HG03558 (cell line): ENCODE results near the gene MIA3.
"Not testable (repeated sequence)": the region's sequence is repeated elsewhere in the genome, so short reads cannot be mapped to it uniquely, and the experiment has no call there.

ENCODE experiments used
- ATAC-seq: cut with Tn5 transposase; IDR thresholded peaks from one replicate; pipeline ENCODE4 v1.9.1; 2021; ENCODE audit warnings: moderate number of reproducible peaks; ENCODE audit not compliant: unreplicated experiment; ENCODE audit errors: extremely low read depth

The MIA3 gene, protein sequence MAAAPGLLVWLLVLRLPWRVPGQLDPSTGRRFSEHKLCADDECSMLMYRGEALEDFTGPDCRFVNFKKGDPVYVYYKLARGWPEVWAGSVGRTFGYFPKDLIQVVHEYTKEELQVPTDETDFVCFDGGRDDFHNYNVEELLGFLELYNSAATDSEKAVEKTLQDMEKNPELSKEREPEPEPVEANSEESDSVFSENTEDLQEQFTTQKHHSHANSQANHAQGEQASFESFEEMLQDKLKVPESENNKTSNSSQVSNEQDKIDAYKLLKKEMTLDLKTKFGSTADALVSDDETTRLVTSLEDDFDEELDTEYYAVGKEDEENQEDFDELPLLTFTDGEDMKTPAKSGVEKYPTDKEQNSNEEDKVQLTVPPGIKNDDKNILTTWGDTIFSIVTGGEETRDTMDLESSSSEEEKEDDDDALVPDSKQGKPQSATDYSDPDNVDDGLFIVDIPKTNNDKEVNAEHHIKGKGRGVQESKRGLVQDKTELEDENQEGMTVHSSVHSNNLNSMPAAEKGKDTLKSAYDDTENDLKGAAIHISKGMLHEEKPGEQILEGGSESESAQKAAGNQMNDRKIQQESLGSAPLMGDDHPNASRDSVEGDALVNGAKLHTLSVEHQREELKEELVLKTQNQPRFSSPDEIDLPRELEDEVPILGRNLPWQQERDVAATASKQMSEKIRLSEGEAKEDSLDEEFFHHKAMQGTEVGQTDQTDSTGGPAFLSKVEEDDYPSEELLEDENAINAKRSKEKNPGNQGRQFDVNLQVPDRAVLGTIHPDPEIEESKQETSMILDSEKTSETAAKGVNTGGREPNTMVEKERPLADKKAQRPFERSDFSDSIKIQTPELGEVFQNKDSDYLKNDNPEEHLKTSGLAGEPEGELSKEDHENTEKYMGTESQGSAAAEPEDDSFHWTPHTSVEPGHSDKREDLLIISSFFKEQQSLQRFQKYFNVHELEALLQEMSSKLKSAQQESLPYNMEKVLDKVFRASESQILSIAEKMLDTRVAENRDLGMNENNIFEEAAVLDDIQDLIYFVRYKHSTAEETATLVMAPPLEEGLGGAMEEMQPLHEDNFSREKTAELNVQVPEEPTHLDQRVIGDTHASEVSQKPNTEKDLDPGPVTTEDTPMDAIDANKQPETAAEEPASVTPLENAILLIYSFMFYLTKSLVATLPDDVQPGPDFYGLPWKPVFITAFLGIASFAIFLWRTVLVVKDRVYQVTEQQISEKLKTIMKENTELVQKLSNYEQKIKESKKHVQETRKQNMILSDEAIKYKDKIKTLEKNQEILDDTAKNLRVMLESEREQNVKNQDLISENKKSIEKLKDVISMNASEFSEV (N-terminal part only)

DNA sequence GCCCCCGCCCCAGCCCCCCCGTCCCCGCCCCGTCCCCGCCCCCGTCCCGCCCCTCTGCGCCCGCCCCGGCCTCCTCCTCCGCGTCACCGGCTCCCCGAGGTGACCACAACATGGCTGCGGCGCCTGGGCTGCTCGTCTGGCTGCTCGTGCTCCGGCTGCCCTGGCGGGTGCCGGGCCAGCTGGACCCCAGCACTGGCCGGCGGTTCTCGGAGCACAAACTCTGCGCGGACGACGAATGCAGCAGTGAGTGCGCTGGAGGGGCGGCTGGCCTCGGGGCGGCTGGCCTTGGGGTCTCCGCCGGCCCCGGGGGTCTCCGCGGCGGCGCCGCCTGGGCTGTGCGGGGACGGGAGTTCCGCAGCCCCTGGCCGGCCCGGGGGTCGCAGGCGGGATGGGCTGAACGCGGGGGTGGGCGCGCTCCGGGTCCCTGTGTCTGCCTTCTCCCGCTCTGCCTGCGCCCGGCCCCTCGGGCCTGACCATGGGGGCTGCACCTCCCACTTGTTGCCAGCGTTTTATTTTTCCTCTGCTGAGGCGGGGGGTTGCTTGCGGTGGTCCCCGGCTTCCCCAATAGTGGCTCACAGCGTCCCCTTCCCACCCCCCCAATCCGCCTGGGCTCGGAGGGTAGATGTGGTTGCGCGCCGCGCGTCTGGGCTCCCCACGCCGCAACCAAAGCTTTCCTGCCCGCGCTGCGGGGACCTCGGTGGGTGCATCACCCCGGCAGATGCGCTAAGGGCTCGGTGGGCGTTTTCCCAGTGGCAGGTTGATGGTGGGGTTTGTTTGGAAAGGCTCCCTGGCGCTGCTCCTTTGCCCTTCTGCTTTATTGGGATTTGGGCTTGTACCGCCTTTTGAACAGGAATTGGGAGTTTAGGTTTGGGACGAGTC is at the start of gene MIA3:
TSS of gene MIA3 (plus strand) at position 97 of the 879 bp plus-strand sequence. CDS start at position 111, 14 bp downstream.
- peak; percentile 22 for ATAC-seq

DNA sequence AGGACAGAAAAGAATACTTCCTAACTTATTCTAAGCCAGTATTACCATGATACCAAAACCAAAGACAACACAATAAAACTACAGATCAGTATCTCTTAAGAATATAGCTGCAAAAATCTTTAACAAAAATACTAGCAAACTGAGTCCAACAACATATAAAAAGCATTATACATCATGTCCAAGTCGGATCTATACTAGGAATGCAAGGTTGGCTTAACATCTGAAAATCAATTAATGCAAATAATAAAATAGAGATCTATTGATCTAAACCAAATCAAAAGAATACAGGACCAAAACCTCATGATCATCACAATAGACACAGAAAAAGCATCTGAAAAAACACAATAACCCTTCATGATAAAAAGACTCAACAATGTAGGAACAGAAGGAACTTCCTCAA is 47.1 kb upstream of the MIA3 start:
- ATAC-seq = no peak

DNA sequence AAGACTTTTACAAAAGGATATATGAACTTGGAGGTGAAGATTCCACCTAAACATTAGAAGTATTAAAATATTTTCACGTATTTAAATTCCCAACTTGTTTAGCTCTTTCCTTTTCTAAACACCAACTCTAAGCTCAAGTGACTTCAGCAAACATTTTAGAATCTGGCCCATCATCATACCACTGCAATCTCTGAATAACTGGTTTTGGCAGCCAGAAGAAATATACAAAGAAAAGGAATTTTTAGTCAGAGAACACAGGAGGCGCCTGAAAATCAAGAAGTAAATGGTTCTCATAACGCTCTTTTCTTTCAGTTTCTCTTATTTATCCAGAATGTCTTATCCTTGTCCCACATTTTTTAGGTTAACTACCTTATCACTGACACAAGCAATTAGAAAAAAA is 38.6 kb upstream of the MIA3 start:
- no peak for ATAC-seq

DNA sequence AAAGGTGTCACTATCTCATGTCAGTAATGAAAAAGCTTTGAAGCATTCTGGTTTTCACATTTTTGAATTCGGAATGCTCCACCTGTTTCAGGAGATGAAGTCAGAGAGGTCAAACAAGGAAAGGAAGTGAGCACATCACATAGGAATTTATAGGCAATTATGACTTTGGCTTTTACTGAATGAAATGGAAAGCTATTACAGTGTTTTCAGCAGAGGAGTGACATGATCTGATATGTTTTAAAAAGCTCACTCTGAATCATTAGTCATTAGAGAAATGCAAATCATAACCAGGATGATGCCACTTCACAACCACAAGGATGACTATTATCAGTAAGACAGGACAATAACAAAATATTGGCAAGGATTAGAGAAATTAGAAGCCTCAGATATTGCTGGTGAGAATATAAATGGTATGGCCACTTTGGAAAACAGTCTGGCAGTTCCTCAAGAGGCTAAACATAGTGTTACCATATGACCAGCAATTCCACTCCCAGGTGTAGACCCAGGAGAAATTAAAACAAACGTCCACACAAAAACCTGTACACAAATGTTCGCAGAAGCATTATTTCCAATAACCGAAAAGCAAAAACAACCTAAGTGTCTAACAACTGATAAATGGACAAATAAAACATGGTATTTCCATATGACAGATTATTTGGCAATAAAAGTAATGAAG is 35.7 kb upstream of the MIA3 start:
- ATAC-seq = no peak

DNA sequence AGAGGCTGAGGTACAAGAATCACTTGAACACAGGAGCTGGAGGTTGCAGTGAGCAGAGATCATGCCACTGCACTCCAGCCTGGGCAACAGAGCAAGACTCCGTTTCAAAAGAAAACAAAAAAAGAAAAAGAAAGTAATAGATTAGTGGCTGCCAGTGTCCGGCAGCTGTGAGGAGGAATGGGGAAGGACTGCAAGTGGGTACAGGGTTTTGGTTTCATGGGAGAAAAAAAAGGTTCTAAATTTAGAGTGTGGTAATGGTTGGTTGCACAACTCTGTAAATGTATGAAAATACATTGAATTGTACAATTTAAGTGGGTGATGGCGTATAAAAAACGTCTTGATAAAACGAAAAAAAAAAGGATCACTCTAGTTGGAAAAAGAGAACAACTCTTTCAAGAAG is 34.8 kb upstream of the MIA3 start:
- ATAC-seq = peak; percentile 78

DNA sequence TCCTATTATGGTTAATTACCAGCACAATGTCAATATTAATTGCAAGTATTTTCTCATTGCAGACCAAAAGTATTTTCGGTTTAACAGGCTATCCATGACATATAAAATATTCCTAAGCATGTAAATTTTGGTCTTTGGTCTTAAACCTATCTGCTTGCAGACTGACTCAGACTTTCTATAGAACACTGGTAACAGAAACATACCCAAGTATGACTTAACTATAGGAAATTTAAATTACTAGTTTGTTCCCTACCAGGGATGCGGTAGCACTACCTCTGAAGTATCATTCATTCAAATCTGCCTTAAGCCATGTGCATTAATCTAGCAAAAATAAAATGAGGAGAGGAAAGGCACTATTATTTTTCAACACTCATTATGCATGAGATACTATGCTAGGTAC is 31.1 kb upstream of the MIA3 start:
- no peak for ATAC-seq

DNA sequence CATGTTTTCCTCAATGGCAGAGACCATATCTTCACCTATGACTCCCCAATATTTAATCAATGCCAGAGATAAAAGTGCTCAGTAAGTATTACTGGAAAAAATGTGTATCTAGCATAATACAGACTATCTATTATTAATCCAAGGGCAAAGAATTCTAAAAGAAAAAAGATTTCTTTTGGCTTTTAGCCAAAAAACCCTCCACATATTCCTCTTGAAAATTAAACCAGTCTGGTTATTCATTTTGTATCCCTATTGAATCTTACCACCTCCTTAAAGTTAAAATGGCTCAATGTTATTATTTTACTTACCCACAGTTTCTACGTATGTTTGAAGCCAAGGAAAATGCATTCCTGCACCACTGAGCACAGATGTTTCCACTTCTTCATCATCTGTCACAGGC is 29.8 kb upstream of the MIA3 start:
- no peak for ATAC-seq

DNA sequence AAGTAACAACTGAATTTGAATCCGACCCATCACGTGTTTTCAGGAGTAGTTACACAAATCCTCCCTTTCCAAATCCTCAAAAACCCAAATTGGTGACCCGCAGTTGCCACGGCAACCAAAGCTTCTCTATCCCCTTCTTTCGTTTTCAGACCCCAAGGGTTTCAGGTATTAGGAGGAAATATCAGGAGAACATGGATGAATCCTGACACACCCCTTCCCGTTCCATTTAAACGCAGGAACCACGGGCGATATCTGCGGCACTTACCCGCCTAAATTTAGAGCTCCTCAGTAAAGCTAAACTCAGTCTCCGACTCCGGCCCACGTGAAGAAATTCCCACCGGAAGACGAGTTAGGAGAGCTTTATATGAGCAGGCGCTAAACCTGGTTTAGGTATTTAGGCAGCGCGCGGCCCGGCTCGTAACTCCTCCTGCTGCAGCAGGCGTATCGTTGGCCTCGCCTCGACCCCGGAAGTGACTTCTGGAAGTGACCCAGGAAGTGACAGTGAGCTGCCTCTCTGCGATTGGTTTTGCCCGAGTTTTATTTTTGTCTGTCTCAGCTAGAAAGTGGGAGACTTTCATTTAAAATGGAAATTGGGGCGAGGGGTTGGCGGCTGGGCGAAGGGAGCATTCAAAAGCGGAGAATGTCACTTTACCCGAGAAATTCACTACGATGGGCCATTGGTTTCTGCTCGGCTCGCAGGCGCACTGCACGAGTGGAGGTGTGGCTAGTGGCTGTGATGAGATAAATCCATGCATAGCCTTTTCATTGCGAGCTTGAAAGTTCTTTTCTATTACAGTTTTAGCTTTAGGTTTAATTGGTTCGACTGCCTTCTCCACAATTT is 28.2 kb upstream of the MIA3 start, which contains the start of gene TAF1A:
TSS of gene TAF1A (minus strand) at position 472 of the 841 bp plus-strand sequence.
- peak; percentile 87 for ATAC-seq

DNA sequence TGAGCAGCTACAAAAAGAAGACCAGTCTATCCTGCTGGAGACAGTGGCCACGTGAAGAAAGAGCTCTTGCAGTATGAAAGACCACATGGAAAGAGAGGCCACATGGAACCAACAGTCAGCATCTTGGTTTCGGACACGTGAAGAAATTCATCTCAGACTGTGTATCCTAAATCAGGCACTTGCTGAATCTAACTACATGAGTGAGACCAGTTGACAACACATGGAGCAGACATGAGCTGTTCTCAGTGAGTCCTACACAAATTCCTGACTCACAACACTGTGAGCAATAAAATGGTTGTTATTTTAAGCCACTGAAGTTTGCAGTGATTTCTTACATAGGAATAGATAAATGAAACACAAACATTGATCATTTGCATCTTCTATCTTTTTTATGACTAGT is 25.7 kb upstream of the MIA3 start:
- no peak for ATAC-seq

DNA sequence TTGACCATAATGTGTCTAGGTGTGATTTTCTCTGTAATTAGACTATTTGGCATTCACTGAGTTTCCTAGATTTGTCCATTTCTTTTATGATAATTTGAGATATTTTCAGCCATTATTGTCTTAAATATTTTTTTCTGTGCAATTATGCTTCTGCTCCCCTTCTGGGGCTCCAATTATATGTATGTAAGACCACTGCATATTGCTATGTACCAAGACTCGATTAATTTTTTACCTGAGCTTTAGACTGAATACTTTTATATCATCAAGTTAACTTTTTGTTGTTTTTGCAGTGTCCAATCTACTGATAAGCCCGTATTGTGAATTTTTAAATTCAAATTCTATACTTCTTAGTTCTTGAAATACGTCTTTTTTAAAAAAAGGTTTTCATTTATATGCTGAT is 23.1 kb upstream of the MIA3 start:
- no peak for ATAC-seq

DNA sequence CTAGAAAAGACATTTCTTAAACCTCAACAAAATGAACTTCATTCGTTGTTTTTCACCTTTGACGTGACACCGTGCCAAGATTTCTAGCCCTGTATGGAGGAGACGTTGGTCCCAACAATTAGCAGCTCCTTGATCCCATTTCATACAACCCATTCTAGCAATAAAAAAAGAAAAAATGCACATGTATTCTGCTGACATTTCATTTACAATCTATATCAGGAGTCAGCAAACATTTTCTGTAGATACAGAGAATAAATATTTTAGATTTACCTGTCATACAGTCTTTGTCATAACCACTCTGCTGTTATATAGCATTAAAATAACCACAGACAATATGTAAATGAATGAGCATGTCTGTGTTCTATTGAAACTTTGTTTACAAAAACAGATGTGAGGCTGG is 21.2 kb upstream of the MIA3 start:
- no peak for ATAC-seq

DNA sequence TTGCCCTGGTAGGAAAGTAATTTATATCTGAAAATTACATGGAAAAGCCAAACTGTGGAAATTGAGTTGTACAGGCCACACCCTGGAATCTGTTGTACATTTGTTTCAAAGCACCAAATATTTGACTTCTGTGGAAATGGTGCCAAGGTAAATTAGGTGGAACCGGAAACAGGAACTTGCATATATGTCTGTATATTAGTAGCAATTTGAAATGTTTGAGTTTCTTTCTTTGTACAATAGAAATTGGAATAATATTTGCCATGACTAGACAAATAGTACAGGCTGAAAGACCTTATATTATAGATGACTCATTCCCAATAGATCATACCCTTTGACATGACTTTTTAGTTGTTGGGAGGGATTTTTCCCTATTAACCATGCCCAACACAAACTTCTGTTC is 17.6 kb upstream of the MIA3 start:
- ATAC-seq = no peak

DNA sequence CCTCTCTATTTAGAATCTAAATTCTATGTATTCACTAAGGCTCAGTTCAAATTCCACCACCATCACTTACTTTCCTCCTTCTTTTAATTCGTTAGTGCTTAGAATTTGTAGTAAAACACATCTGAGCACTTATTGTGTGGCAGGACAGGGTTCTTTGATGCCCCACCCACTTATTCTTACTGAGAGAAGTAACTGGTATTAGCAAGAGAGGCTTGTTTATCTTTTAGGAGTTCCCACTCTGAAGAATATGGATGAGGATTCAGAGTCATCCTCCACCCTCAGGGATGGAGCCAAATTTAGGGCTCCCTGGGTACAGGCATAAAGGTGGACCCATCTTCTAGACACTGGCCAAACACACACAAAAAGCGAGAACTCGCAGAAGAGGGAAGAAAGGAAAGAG is 16.6 kb upstream of the MIA3 start:
- ATAC-seq = no peak

DNA sequence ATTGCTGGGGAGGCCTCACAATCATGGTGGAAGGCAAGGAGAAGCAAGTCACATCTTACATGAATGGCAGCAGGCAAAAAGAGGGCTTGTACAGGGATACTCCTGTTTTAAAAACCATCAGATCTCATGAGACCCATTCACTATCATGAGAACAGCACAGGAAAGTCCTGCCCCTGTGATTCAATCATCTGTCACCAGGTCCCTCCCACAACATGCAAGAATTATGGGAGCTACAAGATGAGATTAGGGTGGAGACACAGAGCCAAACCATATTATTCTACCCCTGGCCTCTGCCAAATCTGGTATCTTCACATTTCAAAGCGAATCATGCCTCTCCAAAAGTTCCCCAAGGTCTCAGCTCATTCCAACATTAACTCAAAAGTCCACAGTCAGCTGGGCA is 11.1 kb upstream of the MIA3 start:
- no peak for ATAC-seq

DNA sequence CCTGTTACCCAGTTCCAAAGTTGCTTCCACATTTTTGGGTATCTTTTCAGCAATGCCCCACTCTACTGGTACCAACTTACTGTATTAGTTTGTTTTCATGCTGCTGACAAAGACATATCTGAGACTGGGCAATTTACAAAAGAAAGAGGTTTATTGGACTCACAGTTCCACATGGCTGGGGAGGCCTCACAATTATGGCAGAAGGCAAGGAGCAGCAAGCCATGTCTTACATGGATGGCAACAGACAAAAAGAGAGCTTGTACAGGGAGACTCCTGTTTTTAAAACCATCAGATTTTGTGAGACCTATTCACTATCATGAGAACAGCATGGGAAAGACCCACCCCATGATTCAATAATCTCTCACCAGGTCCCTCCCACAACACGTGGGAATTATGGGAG is 8.8 kb upstream of the MIA3 start:
- ATAC-seq = not testable (repeated sequence)

DNA sequence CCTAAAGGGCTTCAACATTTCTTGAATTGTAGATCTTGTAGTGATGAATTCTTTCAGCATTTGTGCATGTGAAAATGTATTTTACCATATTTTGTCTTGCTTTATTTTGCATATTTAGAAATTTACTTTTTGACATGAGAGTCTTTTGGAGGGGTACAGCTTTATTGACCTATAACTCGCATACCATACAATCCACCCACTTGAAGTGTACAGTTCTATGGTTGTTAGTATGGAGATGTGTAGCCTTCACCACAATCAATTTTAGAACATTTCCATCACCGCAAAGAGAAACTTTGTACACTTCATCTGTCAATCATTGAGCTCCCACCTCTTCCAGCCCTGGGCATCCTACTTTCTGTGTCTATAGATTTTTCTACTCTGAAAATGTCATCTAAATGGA is 7.2 kb upstream of the MIA3 start:
- ATAC-seq = no peak

DNA sequence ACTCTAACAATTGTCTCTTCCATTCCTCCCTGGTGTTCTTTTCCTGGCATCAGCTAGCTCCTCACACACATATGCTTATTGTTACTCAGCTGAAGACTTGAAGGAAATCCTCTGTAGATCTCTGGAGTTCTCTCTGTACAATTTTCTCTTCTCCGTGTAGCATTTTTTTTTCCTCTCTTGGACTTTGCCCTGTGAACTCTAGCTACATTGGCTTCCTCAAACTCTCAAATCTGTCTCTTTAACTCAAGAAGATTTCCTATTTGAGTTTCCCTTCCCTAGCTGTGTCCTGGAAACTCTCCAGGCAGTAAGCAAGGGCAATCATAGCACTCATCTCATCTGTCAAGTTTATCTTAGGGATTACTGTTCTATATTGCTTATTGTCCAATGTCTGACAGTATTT is 4.3 kb upstream of the MIA3 start:
- ATAC-seq = no peak

DNA sequence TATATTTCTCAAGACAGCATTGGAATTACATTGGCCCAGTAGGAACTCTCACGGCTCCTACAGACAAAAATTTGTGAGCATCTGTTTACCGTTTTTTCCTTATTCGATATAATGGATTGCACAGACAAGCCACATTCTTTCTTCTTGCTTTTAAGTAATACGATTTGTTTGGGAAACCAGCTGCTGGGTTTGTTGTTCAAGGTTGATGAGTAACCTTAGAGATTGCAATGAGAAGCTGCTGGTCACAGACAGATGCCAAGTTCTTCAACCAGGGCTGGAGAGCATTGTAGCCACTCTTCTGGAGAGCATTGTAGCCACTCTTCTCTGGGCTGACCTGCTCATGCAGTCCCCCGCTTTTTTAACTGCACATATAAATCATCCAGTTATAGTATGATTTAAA is 1.4 kb upstream of the MIA3 start:
- no peak for ATAC-seq
